ENCODE measurements around the gene EYA3.
"Not testable (repeated sequence)": the region's sequence is repeated elsewhere in the genome, so short reads cannot be mapped to it uniquely, and the experiment has no call there.

EYA3 gene

GRCh38 chr1:28027238-28027637 lies 61.2 kb downstream of the EYA3 start:
- no peak for DNase-seq

- no peak for DNase-seq
Observed at GRCh38 chr1:28026329-28026728, 62.1 kb downstream of the EYA3 start.

- DNase-seq = no peak
Observed at GRCh38 chr1:28021064-28021463, 67.3 kb downstream of the EYA3 start.

- no peak for DNase-seq
Observed at GRCh38 chr1:28010969-28011368, 77.4 kb downstream of the EYA3 start.

- not testable (repeated sequence) for DNase-seq
Observed at GRCh38 chr1:28003117-28003516, 85.3 kb downstream of the EYA3 start.

- no peak for DNase-seq
Observed at GRCh38 chr1:28002600-28002999, 85.8 kb downstream of the EYA3 start.

- DNase-seq = no peak
Observed at GRCh38 chr1:27999055-27999454, 89.4 kb downstream of the EYA3 start.

- DNase-seq = not testable (repeated sequence)
Observed at GRCh38 chr1:27994526-27994925, 93.9 kb downstream of the EYA3 start.

GRCh38 chr1:27994060-27994459 lies 94.3 kb downstream of the EYA3 start:
- DNase-seq = no peak

GRCh38 chr1:27993241-27993640 lies 95.2 kb downstream of the EYA3 start:
- DNase-seq = no peak

GRCh38 chr1:27992276-27992675 lies 96.1 kb downstream of the EYA3 start:
- no peak for DNase-seq

GRCh38 chr1:27990920-27991537 lies 97.4 kb downstream of the EYA3 start:
- DNase-seq = no peak

- no peak for DNase-seq
Observed at GRCh38 chr1:27981145-27981544, 107.3 kb downstream of the EYA3 start.

- no peak for DNase-seq
Observed at GRCh38 chr1:27980216-27980845, 108.1 kb downstream of the EYA3 start.

GRCh38 chr1:27979859-27980201 lies 108.6 kb downstream of the EYA3 start:
- DNase-seq = no peak

- DNase-seq = no peak
Observed at GRCh38 chr1:27979151-27979858, 109.1 kb downstream of the EYA3 start.

- no peak for DNase-seq
Observed at GRCh38 chr1:27974417-27974781, 114.0 kb downstream of the EYA3 start.

- DNase-seq = no peak
Observed at GRCh38 chr1:27973771-27974416, 114.5 kb downstream of the EYA3 start.

GRCh38 chr1:27972141-27972540 lies 116.3 kb downstream of the EYA3 start:
- no peak for DNase-seq

GRCh38 chr1:27971674-27972073 lies 116.7 kb downstream of the EYA3 start:
- DNase-seq = no peak

GRCh38 chr1:27970401-27970800 lies 118.0 kb downstream of the EYA3 start:
- no peak for DNase-seq

- DNase-seq = no peak
Observed at GRCh38 chr1:27968692-27969091, 119.7 kb downstream of the EYA3 start.

- DNase-seq = no peak
Observed at GRCh38 chr1:27967884-27968466, 120.4 kb downstream of the EYA3 start.
